Mucosa of descending colon (tissue), 3 donors: ENCODE measurements around the gene CABCOCO1. TPM values are rescaled to one million over a fixed set of nuclear protein-coding genes. Genes with fewer than 3 reads are reported as not detected.

Experiments used
- ATAC-seq: fragments of 200-7000 bp; cut with Tn5 transposase; one replicate; pipeline ENCODE4 v1.9.1; 2020; ENCODE audit warnings: mild to moderate bottlenecking, moderate library complexity
- DNase-seq, 3 donors: peaks; one replicate each; pipeline ENCODE4 v3.0.0-alpha.2; 2020
- H3K36me3 ChIP-seq: fragments of 200-600 bp; one replicate; pipeline ENCODE4 v1.8.0; 2021; ENCODE audit warnings: low read depth, mild to moderate bottlenecking
- H3K4me1 ChIP-seq: fragments of 200-600 bp; one replicate; pipeline ENCODE4 v1.8.0; 2021; ENCODE audit warnings: low read depth, mild to moderate bottlenecking
- H3K4me3 ChIP-seq: fragments of 200-600 bp; one replicate; pipeline ENCODE4 v1.8.0; 2021; ENCODE audit warnings: mild to moderate bottlenecking
- H3K9me3 ChIP-seq: fragments of 200-600 bp; one replicate; pipeline ENCODE4 v1.8.0; 2021; ENCODE audit warnings: mild to moderate bottlenecking
- intact Hi-C, 2 donors: fragments of 100-400 bp; cut with DNase I in 1 of 2; cut with micrococcal nuclease in 1 of 2; formaldehyde crosslinking; loops; one replicate each; pipeline versions ENCODE4 v1.11.0 to v1.11.1; 2022; cut with DNase I, micrococcal nuclease
- long read RNA-seq, 2 donors: library from polyadenylated mRNA; unstranded; transcript quantifications; one replicate each; pipeline ENCODE4 v2.0.0, GENCODE V29; 2019 to 2021
- total RNA-seq, 3 donors: library from RNA; stranded (reverse); fragmentation: NEBNext Ultra II Directional in 2 of 3; extraction: Animal tissue kit (Norgen Biotek cat#: 25700) in 2 of 3; gene quantifications; one replicate each; pipeline versions ENCODE4 v1.2.1 to v1.2.4, GENCODE V29; 2021 to 2023
- TF ChIP-seq, protein P1 (sequence below): fragments of 200-600 bp; IDR thresholded peaks from one replicate; pipeline ENCODE4 v1.8.0; 2022; ENCODE audit warnings: antibody characterized with exemption, mild to moderate bottlenecking
- donor health status: DM: no; HTN: no; CAD: no; lungs with moderate emphysema.
- donor health status: DM: no; HTN: no; CAD: no.
- donor health status: DM: no; HTN: yes; CAD: no.

Gene CABCOCO1, protein sequence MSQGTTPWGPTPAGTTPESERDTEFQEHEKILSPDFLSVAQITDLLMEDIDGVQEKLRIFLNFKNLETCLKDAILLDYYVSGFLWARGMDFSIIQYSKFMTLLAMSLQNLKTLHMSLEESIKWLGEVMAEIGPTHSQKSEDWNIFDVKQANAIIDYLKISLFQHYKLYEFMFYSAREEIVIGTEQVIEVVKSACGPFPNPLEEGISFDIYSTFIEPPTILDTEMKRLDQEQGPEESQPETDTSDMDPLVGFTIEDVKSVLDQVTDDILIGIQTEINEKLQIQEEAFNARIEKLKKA
- 1 to 10 TPM in 1 of 3 donors, under 1 TPM in 1, not detected in 1; 0.22 to 3.4 TPM for total RNA-seq
- long read RNA-seq, donor 1, partial matches to known transcripts, result 0 of 6 reads
- long read RNA-seq, donor 1, other reads (novel, unspliced or antisense), result 3 of 6 reads
- long read RNA-seq, donor 2, result 0 reads

DNA sequence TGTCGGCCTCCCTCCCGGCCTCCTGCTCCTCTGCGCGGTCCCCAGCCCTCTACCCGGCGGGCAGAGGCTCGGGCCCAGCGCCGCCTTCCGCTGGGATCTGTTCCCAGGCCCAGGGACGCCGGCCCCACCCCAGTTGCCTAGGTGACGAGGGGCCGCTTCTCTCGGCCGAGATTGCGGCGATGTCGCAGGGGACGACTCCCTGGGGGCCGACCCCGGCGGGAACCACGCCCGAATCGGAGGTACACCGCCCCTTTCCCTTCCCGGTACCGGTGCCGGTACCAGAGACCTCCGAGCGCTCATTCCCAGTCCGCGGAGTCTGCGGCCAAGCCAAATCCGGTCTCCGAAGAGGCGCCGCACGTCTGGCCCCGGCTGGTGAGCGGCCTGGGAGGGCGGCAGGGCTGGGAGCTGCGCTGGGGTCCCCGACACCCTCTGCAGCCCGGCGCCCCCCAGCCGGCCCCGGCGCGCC lies at the start of gene CABCOCO1:
Gene CABCOCO1, plus strand, starts transcription at position 136 of the 466 bp plus-strand sequence. Its CDS starts 44 bp downstream, at position 180.
- intact Hi-C loops, result no loop called here
- Histone ChIP-seq H3K9me3 (no peaks in the 10 kb centered on the region), H3K36me3 (no peaks in the 10 kb centered on the region), H3K4me3 (no peak within 1 kb of the TSS), H3K4me1 (peaks cover 2% of the 10 kb centered on the region)
- TF ChIP-seq, protein P1, sequence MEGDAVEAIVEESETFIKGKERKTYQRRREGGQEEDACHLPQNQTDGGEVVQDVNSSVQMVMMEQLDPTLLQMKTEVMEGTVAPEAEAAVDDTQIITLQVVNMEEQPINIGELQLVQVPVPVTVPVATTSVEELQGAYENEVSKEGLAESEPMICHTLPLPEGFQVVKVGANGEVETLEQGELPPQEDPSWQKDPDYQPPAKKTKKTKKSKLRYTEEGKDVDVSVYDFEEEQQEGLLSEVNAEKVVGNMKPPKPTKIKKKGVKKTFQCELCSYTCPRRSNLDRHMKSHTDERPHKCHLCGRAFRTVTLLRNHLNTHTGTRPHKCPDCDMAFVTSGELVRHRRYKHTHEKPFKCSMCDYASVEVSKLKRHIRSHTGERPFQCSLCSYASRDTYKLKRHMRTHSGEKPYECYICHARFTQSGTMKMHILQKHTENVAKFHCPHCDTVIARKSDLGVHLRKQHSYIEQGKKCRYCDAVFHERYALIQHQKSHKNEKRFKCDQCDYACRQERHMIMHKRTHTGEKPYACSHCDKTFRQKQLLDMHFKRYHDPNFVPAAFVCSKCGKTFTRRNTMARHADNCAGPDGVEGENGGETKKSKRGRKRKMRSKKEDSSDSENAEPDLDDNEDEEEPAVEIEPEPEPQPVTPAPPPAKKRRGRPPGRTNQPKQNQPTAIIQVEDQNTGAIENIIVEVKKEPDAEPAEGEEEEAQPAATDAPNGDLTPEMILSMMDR, result no peak
- ATAC-seq (peak; percentile 91), DNase-seq (peak; percentile 60 to 71 (median 61))

DNA sequence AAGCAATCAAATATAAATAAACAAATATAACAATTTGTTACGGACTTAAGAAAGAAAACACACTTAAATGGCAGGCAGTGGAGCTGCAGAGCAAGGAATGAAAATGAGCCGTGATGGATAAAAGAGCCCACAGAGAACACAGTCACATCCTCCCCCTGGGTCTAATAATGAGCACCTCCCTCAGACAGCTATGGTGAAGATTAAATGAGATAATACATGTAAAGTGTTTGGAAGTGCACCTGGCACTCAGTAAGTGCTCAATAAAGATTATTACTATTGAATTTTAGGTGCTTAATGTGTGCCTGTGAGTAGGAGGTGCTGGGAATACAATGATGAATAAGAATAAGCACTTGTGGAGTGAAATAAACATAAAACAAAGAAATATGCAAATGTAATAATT lies 49.1 kb upstream of the CABCOCO1 start:
- TF ChIP-seq, protein P1, result no peak
- H3K9me3 ChIP-seq, result no peaks in the 10 kb centered on the region
- intact Hi-C loops, result no loop called here
- no peaks in the 10 kb centered on the region for H3K36me3 ChIP-seq
- no peak for DNase-seq
- H3K4me3 ChIP-seq, result no peak overlapping the region
- H3K4me1 ChIP-seq, result no peaks in the 10 kb centered on the region
- no peak for ATAC-seq

DNA sequence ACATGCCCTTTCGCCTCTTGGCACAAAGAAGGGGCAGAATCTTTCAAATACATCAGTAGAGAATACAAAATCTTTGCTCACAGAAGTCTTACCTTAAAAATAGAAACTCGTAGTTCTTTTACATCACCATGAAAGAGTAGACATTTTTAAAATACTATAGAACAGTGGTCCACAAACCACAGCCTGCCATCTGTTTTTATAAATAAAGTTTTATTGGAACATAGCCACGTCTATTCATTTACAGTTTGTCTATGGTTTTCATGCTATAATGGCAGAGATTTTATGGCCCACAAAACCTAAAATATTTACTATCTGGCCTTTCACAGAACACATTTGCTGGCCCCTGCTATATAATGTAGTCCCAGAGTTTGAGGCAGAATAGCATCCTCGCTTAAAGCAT lies 46.1 kb upstream of the CABCOCO1 start:
- TF ChIP-seq, protein P1, result no peak
- Histone ChIP-seq H3K4me1 (no peaks in the 10 kb centered on the region), H3K9me3 (no peaks in the 10 kb centered on the region), H3K36me3 (no peaks in the 10 kb centered on the region), H3K4me3 (no peak overlapping the region)
- DNase-seq (no peak), ATAC-seq (no peak)
- intact Hi-C loops, result no loop called here

DNA sequence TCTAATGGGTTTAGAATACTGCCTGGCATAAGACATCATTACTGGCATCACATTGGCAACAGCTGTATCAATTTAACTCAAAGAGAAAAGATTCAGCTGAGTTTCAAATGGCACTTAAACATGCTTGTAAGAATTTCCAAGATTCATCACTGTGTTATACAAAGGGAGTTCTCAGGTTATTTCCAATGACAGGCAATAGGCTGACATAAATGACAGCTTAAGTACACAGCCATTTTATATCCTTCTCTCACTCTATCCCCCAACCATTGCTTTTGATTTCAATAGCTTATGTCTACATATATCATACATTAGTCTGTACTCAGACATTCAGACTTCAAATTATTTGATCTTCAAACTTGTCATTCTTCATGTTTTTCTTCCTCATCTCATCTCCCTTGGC lies 45.5 kb upstream of the CABCOCO1 start:
- no peaks in the 10 kb centered on the region for H3K4me1 ChIP-seq
- DNase-seq (no peak), ATAC-seq (no peak)
- TF ChIP-seq, protein P1, result no peak
- H3K4me3 ChIP-seq, result no peak overlapping the region
- H3K36me3 ChIP-seq, result no peaks in the 10 kb centered on the region
- no peaks in the 10 kb centered on the region for H3K9me3 ChIP-seq
- intact Hi-C loops, result no loop called here

DNA sequence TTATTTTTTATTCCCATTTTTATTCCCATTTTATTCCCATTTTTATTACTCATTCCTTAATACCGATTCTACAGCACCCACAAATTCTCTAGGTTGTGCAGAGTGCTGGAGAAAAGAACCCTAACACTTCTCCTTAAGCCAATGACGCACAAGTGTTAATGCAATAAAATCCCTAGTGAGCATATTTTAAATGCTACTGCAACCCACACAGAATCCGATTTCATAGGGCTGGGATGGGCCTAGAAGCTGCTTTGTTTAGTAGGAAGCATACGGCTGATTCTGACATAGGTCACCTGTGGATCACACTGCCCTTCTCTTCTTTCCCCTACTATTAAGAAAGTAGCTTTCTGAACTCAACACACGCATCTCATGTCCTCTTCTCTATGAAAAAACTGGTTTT lies 45.1 kb upstream of the CABCOCO1 start:
- intact Hi-C loops, result no loop called here
- Histone ChIP-seq H3K36me3 (no peaks in the 10 kb centered on the region), H3K9me3 (no peaks in the 10 kb centered on the region), H3K4me3 (no peak overlapping the region), H3K4me1 (no peaks in the 10 kb centered on the region)
- no peak for ATAC-seq
- TF ChIP-seq, protein P1, result no peak
- DNase-seq, result no peak
